Measurements from ENCODE around the gene PI16.

Gene PI16

GRCh38 chr6:36964908-36965307, 10.4 kb downstream of the PI16 start:
- in situ Hi-C loops (cut with HindIII; ENCODE audit: low pct_unique_long_range_greater_than_20kb, low sequenced_read_pairs): no loop called here
- DNase-seq (ENCODE audit: low read depth in 1 of 2, low spot score in 1 of 2): no peak
- TF ChIP-seq JUND (IDR thresholded peaks at IDR 0.05; ENCODE audit: low read depth): no peak

- no peak for DNase-seq (ENCODE audit: low read depth in 1 of 2, low spot score in 1 of 2)
- no peak for TF ChIP-seq JUND (IDR thresholded peaks at IDR 0.05; ENCODE audit: low read depth)
- in situ Hi-C loops (cut with HindIII; ENCODE audit: low pct_unique_long_range_greater_than_20kb, low sequenced_read_pairs): no loop called here
These were observed 12.8 kb downstream of the PI16 start for GRCh38 chr6:36967301-36967700.

- DNase-seq (ENCODE audit: low read depth in 1 of 2, low spot score in 1 of 2): no peak
- in situ Hi-C loops (cut with HindIII; ENCODE audit: low pct_unique_long_range_greater_than_20kb, low sequenced_read_pairs): no loop called here
- TF ChIP-seq JUND (IDR thresholded peaks at IDR 0.05; ENCODE audit: low read depth): no peak
These were observed 13.2 kb downstream of the PI16 start for GRCh38 chr6:36967757-36968156.

- in situ Hi-C loops (cut with HindIII; ENCODE audit: low pct_unique_long_range_greater_than_20kb, low sequenced_read_pairs): no loop called here
- DNase-seq (ENCODE audit: low read depth in 1 of 2, low spot score in 1 of 2): no peak
- no peak for TF ChIP-seq JUND (IDR thresholded peaks at IDR 0.05; ENCODE audit: low read depth)
These were observed 13.9 kb downstream of the PI16 start for GRCh38 chr6:36968266-36968977.

GRCh38 chr6:36969240-36969691, 14.7 kb downstream of the PI16 start:
- in situ Hi-C loops (cut with HindIII; ENCODE audit: low pct_unique_long_range_greater_than_20kb, low sequenced_read_pairs): no loop called here
- no peak for DNase-seq (ENCODE audit: low read depth in 1 of 2, low spot score in 1 of 2)
- no peak for TF ChIP-seq JUND (IDR thresholded peaks at IDR 0.05; ENCODE audit: low read depth)

GRCh38 chr6:36969988-36970891, 15.7 kb downstream of the PI16 start:
- in situ Hi-C loops (cut with HindIII; ENCODE audit: low pct_unique_long_range_greater_than_20kb, low sequenced_read_pairs): no loop called here
- no peak for TF ChIP-seq JUND (IDR thresholded peaks at IDR 0.05; ENCODE audit: low read depth)
- no peak for DNase-seq (ENCODE audit: low read depth in 1 of 2, low spot score in 1 of 2)

GRCh38 chr6:36970892-36971842, 16.6 kb downstream of the PI16 start:
- no peak for TF ChIP-seq JUND (IDR thresholded peaks at IDR 0.05; ENCODE audit: low read depth)
- in situ Hi-C loops (cut with HindIII; ENCODE audit: low pct_unique_long_range_greater_than_20kb, low sequenced_read_pairs): no loop called here

GRCh38 chr6:36971921-36972673, 17.6 kb downstream of the PI16 start:
- TF ChIP-seq JUND (IDR thresholded peaks at IDR 0.05; ENCODE audit: low read depth): no peak
- in situ Hi-C loops (cut with HindIII; ENCODE audit: low pct_unique_long_range_greater_than_20kb, low sequenced_read_pairs): no loop called here
- no peak for DNase-seq (ENCODE audit: low read depth in 1 of 2, low spot score in 1 of 2)

More at GRCh38 chr6:36970892-36971842, 16.6 kb downstream of the PI16 start:
- no peak for DNase-seq (ENCODE audit: low read depth in 1 of 2, low spot score in 1 of 2)

- TF ChIP-seq JUND (IDR thresholded peaks at IDR 0.05; ENCODE audit: low read depth): no peak
- no peak for DNase-seq (ENCODE audit: low read depth in 1 of 2, low spot score in 1 of 2)
- in situ Hi-C loops (cut with HindIII; ENCODE audit: low pct_unique_long_range_greater_than_20kb, low sequenced_read_pairs): no loop called here
These were observed 18.7 kb downstream of the PI16 start for GRCh38 chr6:36973190-36973589.

GRCh38 chr6:36973647-36974046, 19.1 kb downstream of the PI16 start:
- no peak for DNase-seq (ENCODE audit: low read depth in 1 of 2, low spot score in 1 of 2)
- TF ChIP-seq JUND (IDR thresholded peaks at IDR 0.05; ENCODE audit: low read depth): no peak
- in situ Hi-C loops (cut with HindIII; ENCODE audit: low pct_unique_long_range_greater_than_20kb, low sequenced_read_pairs): no loop called here

GRCh38 chr6:36975231-36976006, 20.9 kb downstream of the PI16 start:
- TF ChIP-seq JUND (IDR thresholded peaks at IDR 0.05; ENCODE audit: low read depth): no peak
- in situ Hi-C loops (cut with HindIII; ENCODE audit: low pct_unique_long_range_greater_than_20kb, low sequenced_read_pairs): no loop called here
- DNase-seq (ENCODE audit: low read depth in 1 of 2, low spot score in 1 of 2): no peak

Measured in T47D (cell line).